C4-2B (cell line): Measurements from ENCODE around the gene MAP1S.

Source experiments
- H3K27ac ChIP-seq: fragments of 450-650 bp; 2 replicates; pipeline ENCODE4 v1.5.1; 2017
- CTCF ChIP-seq: fragments of 450-650 bp; conservative IDR thresholded peaks from 2 replicates; pipeline ENCODE4 v1.5.1; 2017; ENCODE audit warnings: mild to moderate bottlenecking
- ZFX ChIP-seq: fragments of 450-650 bp; IDR thresholded peaks from 2 replicates; pipeline ENCODE4 v1.6.1; 2017

MAP1S gene

GRCh38 chr19:17758515-17758914 is 39.2 kb downstream of the MAP1S start:
- H3K27ac ChIP-seq = no peak overlapping the region
- no peak for TF ChIP-seq ZFX
- no peak for TF ChIP-seq CTCF

GRCh38 chr19:17761148-17761547 is 41.9 kb downstream of the MAP1S start:
- TF ChIP-seq CTCF = no peak
- no peak for TF ChIP-seq ZFX
- no peak overlapping the region for H3K27ac ChIP-seq

GRCh38 chr19:17762505-17763229 is 43.4 kb downstream of the MAP1S start:
- no peak for TF ChIP-seq CTCF
- TF ChIP-seq ZFX = no peak
- H3K27ac ChIP-seq = no peak overlapping the region

- no peak overlapping the region for H3K27ac ChIP-seq
These were observed 45.1 kb downstream of the MAP1S start for GRCh38 chr19:17764348-17764747.

GRCh38 chr19:17765069-17765618 is 45.9 kb downstream of the MAP1S start:
- TF ChIP-seq ZFX (no peak), CTCF (no peak)
- H3K27ac ChIP-seq = no peak overlapping the region

More at GRCh38 chr19:17764348-17764747, 45.1 kb downstream of the MAP1S start:
- no peak for TF ChIP-seq CTCF
- no peak for TF ChIP-seq ZFX

- TF ChIP-seq CTCF (peak; percentile 95), ZFX (no peak)
- H3K27ac ChIP-seq = no peak overlapping the region
These were observed 47.4 kb downstream of the MAP1S start for GRCh38 chr19:17766543-17767131.

GRCh38 chr19:17767559-17767958 is 48.3 kb downstream of the MAP1S start:
- TF ChIP-seq CTCF (no peak), ZFX (no peak)
- H3K27ac ChIP-seq = no peak overlapping the region
